Astrocyte (in vitro differentiated cells and primary cell): ENCODE measurements around the gene SSBP2. TPM values are rescaled to one million over a fixed set of nuclear protein-coding genes. Genes with fewer than 3 reads are reported as not detected.

ENCODE experiments used
- DNase-seq: peaks from one replicate; pipeline ENCODE4 v3.0.0-alpha.2; 2010; ENCODE audit warnings: low read depth
- FAIRE-seq: peaks from 2 replicates; lab custom pipeline; 2011; peaks lifted over from hg19 to GRCh38; lab: Jason Lieb, UNC
- H2AFZ ChIP-seq: 2 replicates; pipeline ENCODE4 v1.6.0; 2012; ENCODE audit warnings: low read depth, low read length, inconsistent platforms
- H3K27ac ChIP-seq: 2 replicates; pipeline ENCODE4 v1.5.1; 2011; ENCODE audit warnings: low read depth, low read length, inconsistent platforms
- H3K27me3 ChIP-seq: 2 replicates; pipeline ENCODE4 v1.6.0; 2011; ENCODE audit warnings: low read length, inconsistent platforms; ENCODE audit not compliant: insufficient read depth
- H3K36me3 ChIP-seq: 2 replicates; pipeline ENCODE4 v1.5.1; 2011; ENCODE audit warnings: low read length, inconsistent platforms; ENCODE audit not compliant: insufficient read depth
- H3K4me1 ChIP-seq: 2 replicates; pipeline ENCODE4 v1.5.1; 2011; ENCODE audit warnings: low read length, inconsistent platforms; ENCODE audit not compliant: insufficient read depth
- H3K4me2 ChIP-seq: 2 replicates; pipeline ENCODE4 v1.6.0; 2012; ENCODE audit warnings: low read length, inconsistent platforms
- H3K4me3 ChIP-seq: 2 replicates; pipeline ENCODE4 v1.5.1; 2011; ENCODE audit warnings: low read depth, mild to moderate bottlenecking, low read length, inconsistent platforms; ENCODE audit not compliant: insufficient read depth
- H3K79me2 ChIP-seq: 2 replicates; pipeline ENCODE4 v1.6.0; 2012; ENCODE audit warnings: mild to moderate bottlenecking, low read length, inconsistent platforms; ENCODE audit not compliant: insufficient read depth
- H3K9ac ChIP-seq: 2 replicates; pipeline ENCODE4 v1.6.0; 2012; ENCODE audit warnings: mild to moderate bottlenecking, low read length, inconsistent platforms
- H3K9me3 ChIP-seq: 2 replicates; pipeline ENCODE4 v1.5.1; 2012; ENCODE audit warnings: low read depth, mild to moderate bottlenecking, low read length, inconsistent platforms; ENCODE audit not compliant: insufficient read depth
- H4K20me1 ChIP-seq: 2 replicates; pipeline ENCODE4 v1.6.0; 2012; ENCODE audit warnings: low read length, inconsistent platforms; ENCODE audit not compliant: insufficient read depth
- H3K27ac Mint-ChIP-seq: one replicate; pipeline ENCODE4 v1.8.0; 2021; ENCODE audit warnings: mild to moderate bottlenecking, mixed read lengths; ENCODE audit not compliant: unreplicated experiment
- H3K27me3 Mint-ChIP-seq: one replicate; pipeline ENCODE4 v1.8.0; 2021; ENCODE audit warnings: low read depth, mixed read lengths; ENCODE audit not compliant: unreplicated experiment
- H3K36me3 Mint-ChIP-seq: one replicate; pipeline ENCODE4 v1.8.0; 2021; ENCODE audit warnings: low read depth, mixed read lengths; ENCODE audit not compliant: unreplicated experiment
- H3K4me1 Mint-ChIP-seq: one replicate; pipeline ENCODE4 v1.8.0; 2021; ENCODE audit warnings: low read depth, mixed read lengths; ENCODE audit not compliant: unreplicated experiment
- H3K4me3 Mint-ChIP-seq: one replicate; pipeline ENCODE4 v1.8.0; 2021; ENCODE audit warnings: mild to moderate bottlenecking, moderate library complexity, mixed read lengths; ENCODE audit not compliant: unreplicated experiment
- H3K9me3 Mint-ChIP-seq: one replicate; pipeline ENCODE4 v1.8.0; 2021; ENCODE audit warnings: mild to moderate bottlenecking, mixed read lengths; ENCODE audit not compliant: unreplicated experiment
- CTCF ChIP-seq: IDR thresholded peaks from 2 replicates; pipeline ENCODE4 v1.5.1; 2011; ENCODE audit warnings: low read depth, mild to moderate bottlenecking, inconsistent platforms, low read length, moderate library complexity; ENCODE audit not compliant: insufficient read depth
- EZH2 ChIP-seq: IDR thresholded peaks from 2 replicates; pipeline ENCODE4 v1.6.1; 2012; ENCODE audit warnings: mild to moderate bottlenecking, low read length, inconsistent platforms; ENCODE audit not compliant: insufficient read depth
- total RNA-seq: library from RNA; stranded (reverse); gene quantifications from 2 replicates; pipeline ENCODE4 v1.2.1, GENCODE V29; 2021

Gene SSBP2
- total RNA-seq, 1 donor from 2014 or later, result 59.8 TPM

- Histone ChIP-seq H4K20me1 (peaks cover 3% of the 10 kb centered on the region), H3K36me3 (no peaks in the 10 kb centered on the region), H3K27me3 (no peaks in the 10 kb centered on the region), H3K4me1 (peaks cover 4% of the 10 kb centered on the region), H3K79me2 (no peaks in the 10 kb centered on the region), H2AFZ (no peak overlapping the region), H3K4me3 (no peak overlapping the region), H3K4me2 (no peak overlapping the region), H3K9me3 (no peaks in the 10 kb centered on the region), H3K27ac (no peak overlapping the region), H3K9ac (no peak overlapping the region)
- Mint-ChIP-seq H3K27me3 (no peaks in the 10 kb centered on the region), H3K4me3 (no peak overlapping the region), H3K4me1 (peaks cover 27% of the 10 kb centered on the region), H3K36me3 (no peaks in the 10 kb centered on the region), H3K9me3 (no peaks in the 10 kb centered on the region), H3K27ac (no peak overlapping the region)
- DNase-seq (no peak), FAIRE-seq (no peak)
- no peak for TF ChIP-seq CTCF
- TF ChIP-seq EZH2, result no peak
Observed at GRCh38 chr5:81721049-81721448, 29.8 kb downstream of the SSBP2 start.

- TF ChIP-seq EZH2, result no peak
- no peak for TF ChIP-seq CTCF
- H3K4me1 Mint-ChIP-seq, result peaks cover 23% of the 10 kb centered on the region
- Histone ChIP-seq H3K4me3 (no peak overlapping the region), H3K4me1 (peaks cover 4% of the 10 kb centered on the region), H3K27me3 (no peaks in the 10 kb centered on the region), H3K9me3 (no peaks in the 10 kb centered on the region), H4K20me1 (no peaks in the 10 kb centered on the region), H2AFZ (no peak overlapping the region), H3K36me3 (no peaks in the 10 kb centered on the region), H3K27ac (no peak overlapping the region), H3K79me2 (no peaks in the 10 kb centered on the region), H3K9ac (no peak overlapping the region), H3K4me2 (no peak overlapping the region)
- FAIRE-seq (no peak), DNase-seq (no peak)
- H3K9me3 Mint-ChIP-seq, result no peaks in the 10 kb centered on the region
- no peak overlapping the region for H3K27ac Mint-ChIP-seq
- no peak overlapping the region for H3K4me3 Mint-ChIP-seq
- no peaks in the 10 kb centered on the region for H3K27me3 Mint-ChIP-seq
- H3K36me3 Mint-ChIP-seq, result no peaks in the 10 kb centered on the region
Observed at GRCh38 chr5:81719743-81720345, 31.1 kb downstream of the SSBP2 start.

GRCh38 chr5:81718300-81718699, 32.6 kb downstream of the SSBP2 start:
- H3K27ac Mint-ChIP-seq, result no peak overlapping the region
- FAIRE-seq, result no peak
- no peak for DNase-seq
- H3K79me2 ChIP-seq, result no peaks in the 10 kb centered on the region
- H3K27me3 ChIP-seq, result no peaks in the 10 kb centered on the region
- no peak overlapping the region for H3K4me3 ChIP-seq
- H4K20me1 ChIP-seq, result no peaks in the 10 kb centered on the region
- H3K9me3 ChIP-seq, result no peaks in the 10 kb centered on the region
- H3K27me3 Mint-ChIP-seq, result no peaks in the 10 kb centered on the region
- peaks cover 4% of the 10 kb centered on the region for H3K4me1 ChIP-seq
- H3K9ac ChIP-seq, result no peak overlapping the region
- no peak overlapping the region for H3K4me3 Mint-ChIP-seq
- TF ChIP-seq EZH2 (no peak), CTCF (no peak)
- peaks cover 23% of the 10 kb centered on the region for H3K4me1 Mint-ChIP-seq
- H3K36me3 Mint-ChIP-seq, result peaks cover 5% of the 10 kb centered on the region
- H2AFZ ChIP-seq, result no peak overlapping the region
- H3K36me3 ChIP-seq, result no peaks in the 10 kb centered on the region
- H3K4me2 ChIP-seq, result peak overlapping the region; percentile 50
- peak overlapping the region; percentile 7 for H3K27ac ChIP-seq
- peaks cover 2% of the 10 kb centered on the region for H3K9me3 Mint-ChIP-seq
